Chondrocyte (in vitro differentiated cells): ENCODE results near the gene HIP1. TPM values are rescaled to one million over a fixed set of nuclear protein-coding genes. Genes with fewer than 3 reads are reported as not detected.
"Not testable (repeated sequence)": the region's sequence is repeated elsewhere in the genome, so short reads cannot be mapped to it uniquely, and the experiment has no call there.

Experiments
- DNase-seq: peaks from one replicate; pipeline ENCODE4 v3.0.0; 2021; ENCODE audit warnings: mixed read lengths, low spot score
- H3K27ac Mint-ChIP-seq: one replicate; pipeline ENCODE4 v1.8.0; 2021; ENCODE audit warnings: mild to moderate bottlenecking, moderate library complexity, mixed read lengths; ENCODE audit not compliant: unreplicated experiment
- H3K27me3 Mint-ChIP-seq: 2 replicates; pipeline ENCODE4 v1.8.0; 2021; ENCODE audit warnings: low read depth, mixed read lengths
- H3K36me3 Mint-ChIP-seq: 2 replicates; pipeline ENCODE4 v1.8.0; 2021; ENCODE audit warnings: low read depth, mixed read lengths
- H3K4me1 Mint-ChIP-seq: 2 replicates; pipeline ENCODE4 v1.8.0; 2021; ENCODE audit warnings: low read depth, mild to moderate bottlenecking, mixed read lengths
- H3K4me3 Mint-ChIP-seq: one replicate; pipeline ENCODE4 v1.8.0; 2021; ENCODE audit warnings: mild to moderate bottlenecking, moderate library complexity, mixed read lengths; ENCODE audit not compliant: unreplicated experiment
- H3K9me3 Mint-ChIP-seq: 2 replicates; pipeline ENCODE4 v1.8.0; 2021; ENCODE audit warnings: low read depth, mixed read lengths
- total RNA-seq: library from RNA; stranded (reverse); gene quantifications from 3 replicates; pipeline ENCODE4 v1.2.1, GENCODE V29; 2021
- TF ChIP-seq, protein P1 (sequence below): fragments of 200-600 bp; sonication (generic); IDR thresholded peaks from 2 replicates; pipeline ENCODE4 v1.5.0; 2021; ENCODE audit warnings: antibody characterized with exemption, mild to moderate bottlenecking, moderate library complexity

HIP1 gene
- total RNA-seq, 1 donor from 2014 or later: 46.6 TPM

DNA sequence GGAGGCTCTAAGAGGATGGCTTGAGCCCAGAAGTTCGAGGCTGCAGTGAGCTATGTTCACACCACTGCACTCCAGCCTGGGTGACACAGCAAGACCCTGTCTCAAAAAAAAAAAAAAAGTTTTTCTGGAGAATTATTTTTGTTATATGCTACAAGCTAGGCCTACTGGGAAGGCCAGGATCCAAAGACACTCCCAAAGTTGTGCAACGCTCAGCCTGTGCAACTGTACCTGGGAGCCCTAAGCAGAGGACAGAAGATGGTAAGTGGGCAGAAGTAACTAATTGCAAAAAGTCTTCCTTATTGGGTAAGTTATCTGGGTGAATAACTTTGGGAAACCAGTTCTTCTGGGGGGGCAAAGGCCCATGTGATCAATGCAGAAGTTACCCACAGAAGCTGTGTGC, 17.3 kb downstream of the HIP1 start:
- TF ChIP-seq, protein P1, sequence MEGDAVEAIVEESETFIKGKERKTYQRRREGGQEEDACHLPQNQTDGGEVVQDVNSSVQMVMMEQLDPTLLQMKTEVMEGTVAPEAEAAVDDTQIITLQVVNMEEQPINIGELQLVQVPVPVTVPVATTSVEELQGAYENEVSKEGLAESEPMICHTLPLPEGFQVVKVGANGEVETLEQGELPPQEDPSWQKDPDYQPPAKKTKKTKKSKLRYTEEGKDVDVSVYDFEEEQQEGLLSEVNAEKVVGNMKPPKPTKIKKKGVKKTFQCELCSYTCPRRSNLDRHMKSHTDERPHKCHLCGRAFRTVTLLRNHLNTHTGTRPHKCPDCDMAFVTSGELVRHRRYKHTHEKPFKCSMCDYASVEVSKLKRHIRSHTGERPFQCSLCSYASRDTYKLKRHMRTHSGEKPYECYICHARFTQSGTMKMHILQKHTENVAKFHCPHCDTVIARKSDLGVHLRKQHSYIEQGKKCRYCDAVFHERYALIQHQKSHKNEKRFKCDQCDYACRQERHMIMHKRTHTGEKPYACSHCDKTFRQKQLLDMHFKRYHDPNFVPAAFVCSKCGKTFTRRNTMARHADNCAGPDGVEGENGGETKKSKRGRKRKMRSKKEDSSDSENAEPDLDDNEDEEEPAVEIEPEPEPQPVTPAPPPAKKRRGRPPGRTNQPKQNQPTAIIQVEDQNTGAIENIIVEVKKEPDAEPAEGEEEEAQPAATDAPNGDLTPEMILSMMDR: no peak
- Mint-ChIP-seq H3K36me3 (peaks cover 1% of the 10 kb centered on the region), H3K27me3 (no peaks in the 10 kb centered on the region), H3K27ac (no peak overlapping the region), H3K9me3 (no peaks in the 10 kb centered on the region), H3K4me1 (peaks cover 12% of the 10 kb centered on the region), H3K4me3 (no peak overlapping the region)
- DNase-seq: peak; percentile 5

DNA sequence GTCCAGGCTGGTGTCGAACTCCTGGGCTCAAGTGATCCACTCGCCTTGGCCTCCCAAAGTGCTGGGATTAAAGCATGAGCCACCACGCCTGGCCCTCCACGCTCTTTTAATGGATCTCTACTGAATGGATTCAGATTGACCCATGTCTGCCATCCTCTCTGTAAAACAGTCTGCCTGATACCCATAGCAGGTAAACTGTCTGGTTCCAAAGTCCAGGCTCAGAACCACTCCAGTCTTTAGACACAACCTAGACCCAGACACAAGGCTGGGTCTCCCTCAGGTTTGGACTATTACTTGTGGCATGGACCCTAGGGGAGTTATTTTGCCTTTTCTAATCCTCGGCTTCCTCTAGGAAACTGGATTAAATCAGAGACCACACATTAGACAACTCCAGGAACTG, 19.1 kb downstream of the HIP1 start:
- peak; percentile 14 for DNase-seq
- Mint-ChIP-seq H3K4me1 (peaks cover 24% of the 10 kb centered on the region), H3K4me3 (no peak overlapping the region), H3K36me3 (peaks cover 4% of the 10 kb centered on the region), H3K27ac (no peak overlapping the region), H3K9me3 (peaks cover 2% of the 10 kb centered on the region), H3K27me3 (no peaks in the 10 kb centered on the region)
- TF ChIP-seq, protein P1: no peak

DNA sequence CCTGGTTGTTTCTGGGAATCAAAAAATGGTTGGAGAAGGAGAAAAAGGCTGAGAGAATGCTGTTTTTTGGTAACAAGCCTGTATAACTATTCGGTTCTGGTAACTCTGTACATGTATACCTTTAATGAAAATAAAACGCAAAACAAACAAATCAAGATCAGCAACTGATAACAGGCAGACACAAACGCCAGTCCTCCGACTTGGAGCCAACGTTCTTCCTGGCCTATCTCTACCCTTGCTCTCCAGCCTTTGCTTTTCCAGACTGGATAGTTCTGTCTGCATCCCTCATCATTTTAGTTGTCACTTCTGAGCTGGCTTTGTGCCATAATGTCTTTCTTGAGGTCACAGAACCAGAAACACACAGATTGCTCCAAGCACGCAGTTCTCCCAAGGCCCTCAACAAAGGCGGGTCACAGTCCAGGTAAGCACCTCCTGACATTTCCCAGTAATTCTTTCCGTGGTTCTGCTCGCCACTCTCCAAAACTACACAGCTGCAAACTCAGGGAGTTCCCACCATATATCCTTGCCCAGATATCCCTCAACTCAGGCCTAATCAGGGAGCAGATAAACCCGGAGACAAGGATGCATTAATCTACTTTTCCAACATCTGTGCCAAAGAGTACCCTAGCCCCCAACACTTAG, 20.2 kb downstream of the HIP1 start:
- TF ChIP-seq, protein P1: no peak
- no peak for DNase-seq
- Mint-ChIP-seq H3K27me3 (no peaks in the 10 kb centered on the region), H3K36me3 (peaks cover 4% of the 10 kb centered on the region), H3K4me3 (no peak overlapping the region), H3K9me3 (peaks cover 2% of the 10 kb centered on the region), H3K4me1 (peaks cover 26% of the 10 kb centered on the region), H3K27ac (no peak overlapping the region)

DNA sequence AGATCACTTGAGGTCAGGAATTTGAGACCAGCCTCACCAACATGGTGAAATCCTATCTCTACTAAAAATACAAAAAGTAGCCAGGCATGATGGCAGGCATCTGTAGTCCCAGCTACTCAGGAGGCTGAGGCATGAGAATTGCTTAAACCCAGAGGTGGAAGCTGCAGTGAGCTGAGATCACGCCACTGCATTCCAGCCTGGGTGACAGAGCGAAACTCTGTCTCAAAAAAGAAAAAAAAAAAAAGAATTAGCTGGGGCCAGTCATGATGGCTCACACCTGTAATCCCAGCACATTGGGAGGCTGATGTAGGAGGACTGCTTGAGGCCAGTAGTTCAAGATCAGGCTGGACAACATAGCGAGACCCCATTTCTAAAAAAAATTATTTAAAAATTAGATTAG, 21.0 kb downstream of the HIP1 start:
- not testable (repeated sequence) for H3K27me3 Mint-ChIP-seq, DNase-seq, H3K36me3 Mint-ChIP-seq, H3K4me3 Mint-ChIP-seq, H3K9me3 Mint-ChIP-seq
- Mint-ChIP-seq H3K27ac (peak overlapping the region; percentile 77), H3K4me1 (peaks cover 34% of the 10 kb centered on the region)

DNA sequence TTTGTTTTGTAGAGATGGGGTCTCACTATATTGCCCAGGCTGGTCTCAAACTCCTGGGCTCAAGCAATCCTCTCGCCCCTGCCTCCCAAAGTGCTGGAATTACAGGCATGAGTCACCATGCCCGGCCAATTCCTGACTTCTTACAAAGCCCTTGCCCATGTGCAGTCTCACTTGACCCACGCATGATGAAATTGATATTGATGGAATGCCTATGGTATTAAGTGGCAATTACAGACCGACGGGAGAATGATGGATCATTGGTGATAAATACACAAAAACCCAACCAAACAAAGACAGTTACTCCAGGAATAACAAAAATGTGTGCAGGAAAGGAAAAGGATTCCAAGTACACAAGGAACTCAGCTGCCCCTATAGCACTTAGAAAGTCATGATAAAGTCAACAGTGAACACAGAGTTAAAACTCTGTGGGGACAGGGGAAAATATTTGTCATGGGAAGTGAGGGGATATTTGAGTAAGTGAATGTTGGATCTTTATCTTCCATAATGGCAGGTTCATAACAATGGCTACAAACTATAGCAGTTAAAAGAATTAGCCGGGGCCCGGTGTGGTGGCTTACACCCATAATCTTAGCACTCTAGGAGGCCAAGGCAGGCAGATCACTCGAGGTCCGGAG, 21.6 kb downstream of the HIP1 start:
- DNase-seq: peak; percentile 27
- Mint-ChIP-seq H3K36me3 (peaks cover 3% of the 10 kb centered on the region), H3K4me1 (peaks cover 40% of the 10 kb centered on the region), H3K9me3 (peaks cover 2% of the 10 kb centered on the region), H3K27ac (peak overlapping the region; percentile 77), H3K27me3 (no peaks in the 10 kb centered on the region), H3K4me3 (no peak overlapping the region)
- TF ChIP-seq, protein P1: no peak

DNA sequence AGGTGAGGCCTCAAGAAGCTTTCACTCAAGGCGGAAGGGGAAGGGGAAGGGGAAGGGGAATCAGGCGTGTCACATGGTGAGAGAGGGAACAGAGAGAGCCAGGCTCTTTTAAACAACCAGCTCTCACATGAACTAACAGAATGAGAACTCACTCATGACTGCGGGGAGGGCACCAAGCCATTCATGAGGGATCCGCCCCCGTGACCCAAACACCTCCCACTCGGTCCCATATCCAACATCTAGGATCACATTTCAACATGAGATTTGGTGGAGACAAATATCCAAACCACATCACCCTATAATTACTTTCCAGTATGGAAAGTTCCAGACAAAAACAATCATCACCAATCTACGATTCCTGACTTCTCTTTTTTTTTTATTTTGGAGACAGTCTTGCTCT, 22.9 kb downstream of the HIP1 start:
- H3K27ac Mint-ChIP-seq: no peak overlapping the region
- no peaks in the 10 kb centered on the region for H3K27me3 Mint-ChIP-seq
- peaks cover 4% of the 10 kb centered on the region for H3K36me3 Mint-ChIP-seq
- H3K4me1 Mint-ChIP-seq: peaks cover 53% of the 10 kb centered on the region
- H3K4me3 Mint-ChIP-seq: no peak overlapping the region
- TF ChIP-seq, protein P1: no peak
- peak; percentile 28 for DNase-seq
- peaks cover 5% of the 10 kb centered on the region for H3K9me3 Mint-ChIP-seq
